IPS-15b (cell line): Measurements from ENCODE around the gene AIFM2.
"Not testable (repeated sequence)": the region's sequence is repeated elsewhere in the genome, so short reads cannot be mapped to it uniquely, and the experiment has no call there.

Source experiments
- H3K27me3 ChIP-seq: one replicate; pipeline ENCODE4 v1.6.1; 2013; ENCODE audit warnings: low read length; ENCODE audit not compliant: control insufficient read depth, insufficient read depth
- H3K36me3 ChIP-seq: one replicate; pipeline ENCODE4 v1.6.1; 2013; ENCODE audit warnings: low read length; ENCODE audit not compliant: control insufficient read depth, insufficient read depth
- H3K4me1 ChIP-seq: one replicate; pipeline ENCODE4 v1.6.1; 2013; ENCODE audit warnings: mild to moderate bottlenecking, low read length; ENCODE audit not compliant: control insufficient read depth, insufficient read depth
- H3K4me3 ChIP-seq: one replicate; pipeline ENCODE4 v1.5.1; 2013; ENCODE audit warnings: low read depth, low read length
- H3K9ac ChIP-seq: one replicate; pipeline ENCODE4 v1.6.1; 2013; ENCODE audit warnings: low read depth, mild to moderate bottlenecking, low read length
- H3K9me3 ChIP-seq: one replicate; pipeline ENCODE4 v1.6.1; 2013; ENCODE audit warnings: mild to moderate bottlenecking, low read length; ENCODE audit not compliant: control insufficient read depth, insufficient read depth

Gene AIFM2

DNA sequence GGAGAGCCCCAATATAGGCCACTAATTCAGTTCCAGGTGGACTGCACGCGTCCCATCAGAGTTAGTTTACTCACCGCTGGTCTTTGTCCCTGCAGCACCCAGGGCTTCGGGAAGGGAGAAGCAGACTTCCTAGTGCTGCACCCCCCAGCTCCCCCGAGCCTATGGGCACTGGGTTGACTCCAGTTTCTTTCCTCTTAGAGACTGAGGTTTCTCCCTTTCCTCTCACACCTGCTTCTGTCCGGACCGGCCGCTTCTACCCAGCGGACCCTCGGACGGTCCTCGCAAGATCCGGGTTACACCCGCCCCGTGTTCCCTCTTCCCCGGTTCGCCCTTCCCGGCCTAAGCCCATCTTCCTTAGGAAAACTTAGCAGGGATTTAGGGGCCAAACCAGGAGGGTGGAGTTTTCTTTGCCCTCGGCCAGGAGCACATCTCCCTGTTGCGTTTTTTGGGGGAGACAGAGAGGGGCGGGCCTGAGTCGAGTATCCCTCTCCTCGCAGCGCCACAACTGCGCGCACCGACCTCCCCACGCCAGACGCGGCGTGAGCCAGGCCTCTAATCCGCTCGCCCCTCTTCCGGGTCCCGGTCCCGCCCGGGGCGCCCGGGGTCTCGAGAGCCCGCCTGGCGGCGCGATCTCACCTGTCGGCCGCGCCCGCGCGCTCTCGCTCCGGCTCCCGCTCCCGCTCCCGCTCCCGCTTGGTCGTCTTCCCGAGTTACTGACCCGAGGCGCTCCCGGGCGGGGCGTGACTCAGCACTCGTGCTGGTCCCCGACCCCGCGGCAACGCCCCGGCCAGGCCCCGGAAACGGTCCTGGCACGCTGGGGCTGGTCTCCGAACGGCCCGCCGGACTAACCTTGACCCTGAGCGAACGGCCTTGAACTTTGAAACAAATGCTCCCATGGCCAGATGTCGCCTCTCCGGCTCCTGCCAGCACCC is at the start of gene AIFM2:
Gene AIFM2, minus strand, starts transcription at position 728 of the 932 bp plus-strand sequence. CDS start 8,741 bp downstream, outside the sequence.
- H3K9me3 ChIP-seq, result no peaks in the 10 kb centered on the region
- H3K4me1 ChIP-seq, result peaks cover 7% of the 10 kb centered on the region
- peak within 1 kb of the TSS; percentile 77 for H3K9ac ChIP-seq
- peak within 1 kb of the TSS; percentile 66 for H3K4me3 ChIP-seq
- H3K36me3 ChIP-seq, result no peaks in the 10 kb centered on the region
- H3K27me3 ChIP-seq, result peaks cover 15% of the 10 kb centered on the region

DNA sequence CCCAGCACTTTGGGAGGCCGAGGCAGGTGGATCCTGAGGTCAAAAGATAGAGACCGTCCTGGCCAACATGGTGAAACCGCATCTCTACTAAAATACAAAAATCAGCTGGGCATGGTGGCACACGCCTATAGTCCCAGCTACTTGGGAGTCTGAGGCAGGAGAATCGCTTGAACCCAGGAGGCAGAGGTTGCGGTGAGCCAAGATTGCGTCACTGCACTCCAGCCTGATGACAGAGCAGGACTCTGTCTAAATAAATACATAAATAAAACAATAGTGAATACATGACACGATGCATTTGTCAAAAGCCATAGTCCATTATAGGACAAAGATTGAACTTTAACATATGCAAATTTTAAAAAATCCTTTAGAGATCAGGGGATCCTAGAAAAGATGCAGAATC is 46.6 kb upstream of the AIFM2 start:
- H3K9ac ChIP-seq, H3K36me3 ChIP-seq, H3K4me1 ChIP-seq, H3K9me3 ChIP-seq, H3K4me3 ChIP-seq, H3K27me3 ChIP-seq: not testable (repeated sequence)

DNA sequence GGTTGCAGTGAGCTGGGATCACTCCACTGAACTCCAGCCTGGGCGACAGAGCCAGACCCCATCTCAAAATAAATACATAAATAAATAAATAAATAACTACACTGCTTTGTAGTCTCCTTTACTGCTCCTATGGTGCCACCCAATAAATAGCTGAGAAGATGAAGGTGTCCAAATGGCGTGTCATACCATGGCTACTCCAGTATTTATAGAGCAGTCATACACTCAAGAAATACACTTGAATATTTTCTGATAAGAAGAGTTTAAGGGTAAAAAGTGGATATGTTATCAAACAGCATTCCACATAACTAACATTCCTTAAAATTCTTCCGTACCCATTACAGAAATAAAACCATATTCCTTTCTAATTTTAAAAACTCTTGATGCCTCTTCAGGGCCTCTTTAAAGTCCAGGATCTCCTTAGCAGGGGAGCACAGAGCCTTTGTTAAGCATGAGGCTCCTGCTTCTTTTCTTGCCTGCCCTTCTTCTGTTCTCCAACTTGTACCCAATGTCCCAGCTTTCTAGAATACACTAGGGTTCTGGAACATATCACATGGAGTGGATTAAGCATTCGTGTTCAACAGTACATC is 45.6 kb upstream of the AIFM2 start:
- Histone ChIP-seq H3K4me3 (no peak overlapping the region), H3K4me1 (no peaks in the 10 kb centered on the region), H3K36me3 (no peaks in the 10 kb centered on the region), H3K9me3 (no peaks in the 10 kb centered on the region), H3K27me3 (no peaks in the 10 kb centered on the region), H3K9ac (no peak overlapping the region)

DNA sequence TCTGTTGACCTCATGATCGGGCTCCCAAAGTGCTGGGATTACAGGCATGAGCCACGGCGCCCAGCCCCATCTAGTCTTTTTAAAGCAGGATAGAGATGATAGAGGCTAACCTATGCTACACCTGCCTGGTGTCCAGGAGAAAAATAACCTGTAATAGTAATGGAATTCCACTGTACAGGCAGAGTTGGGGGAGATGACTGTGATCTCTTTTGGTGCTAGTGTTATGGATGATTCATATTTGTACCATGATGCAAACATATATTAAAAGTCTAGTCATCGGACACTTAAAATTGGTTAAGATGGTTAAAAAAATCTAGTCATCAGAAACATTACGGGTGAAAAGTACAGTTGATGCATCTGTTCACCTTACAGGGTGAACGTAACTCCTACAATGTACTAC is 43.8 kb upstream of the AIFM2 start:
- Histone ChIP-seq H3K4me1 (no peaks in the 10 kb centered on the region), H3K9me3 (no peaks in the 10 kb centered on the region), H3K9ac (no peak overlapping the region), H3K27me3 (no peaks in the 10 kb centered on the region), H3K36me3 (no peaks in the 10 kb centered on the region), H3K4me3 (no peak overlapping the region)

DNA sequence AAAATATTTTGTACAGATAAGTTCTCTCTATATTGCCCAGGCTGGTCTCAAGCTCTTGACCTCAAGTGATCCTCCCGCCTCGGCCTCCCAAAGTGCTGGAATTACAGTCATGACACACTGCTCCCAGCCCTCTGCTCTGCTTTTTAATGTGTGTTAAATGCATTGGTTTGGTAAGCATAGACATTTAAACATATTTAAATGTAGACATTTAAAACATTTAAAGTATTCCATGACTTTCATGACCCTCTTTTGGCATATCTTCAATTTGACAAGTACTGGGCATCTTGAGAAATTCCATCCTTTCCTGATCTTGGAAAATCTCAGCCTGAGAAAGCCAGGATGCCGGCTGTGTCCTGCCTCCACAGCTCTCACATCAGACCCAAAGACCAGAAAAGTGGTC is 42.9 kb upstream of the AIFM2 start:
- H3K4me3 ChIP-seq, result no peak overlapping the region
- H3K4me1 ChIP-seq, result no peaks in the 10 kb centered on the region
- H3K36me3 ChIP-seq, result no peaks in the 10 kb centered on the region
- no peaks in the 10 kb centered on the region for H3K27me3 ChIP-seq
- no peak overlapping the region for H3K9ac ChIP-seq
- no peaks in the 10 kb centered on the region for H3K9me3 ChIP-seq

DNA sequence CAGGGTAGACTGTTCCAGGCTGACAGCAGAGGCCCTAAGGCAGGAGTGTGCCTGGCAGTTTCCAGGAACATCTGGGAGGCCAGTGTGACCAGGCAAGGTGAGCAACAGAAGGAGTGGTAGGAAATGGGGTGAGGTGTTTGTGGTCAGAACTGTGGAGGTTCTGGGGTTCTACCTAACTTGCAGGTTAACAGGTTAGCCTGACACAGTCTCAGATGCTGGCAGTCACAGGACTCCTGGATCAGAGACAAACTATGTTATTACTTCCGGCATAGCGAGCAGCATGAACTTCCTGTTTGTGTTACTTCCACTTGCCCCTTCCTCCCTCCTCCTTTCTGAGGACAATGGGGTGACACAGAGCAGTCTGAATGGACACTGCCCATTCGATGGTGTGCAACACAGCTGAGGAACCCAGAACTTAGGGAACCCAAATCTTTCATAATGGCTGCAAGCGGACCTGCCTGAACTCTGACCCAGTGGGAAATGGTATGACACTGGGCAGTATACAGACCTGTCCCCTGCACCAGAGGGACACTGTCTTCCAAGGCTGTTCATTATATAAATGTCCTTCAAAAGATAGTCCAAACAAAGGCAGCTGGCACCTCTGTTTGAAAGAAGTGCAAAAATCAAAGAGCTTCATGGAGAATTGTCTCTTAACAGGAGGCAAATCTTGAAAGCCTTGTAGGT is 41.6 kb upstream of the AIFM2 start:
- Histone ChIP-seq H3K27me3 (no peaks in the 10 kb centered on the region), H3K9ac (no peak overlapping the region), H3K36me3 (no peaks in the 10 kb centered on the region), H3K9me3 (no peaks in the 10 kb centered on the region), H3K4me1 (peaks cover under 1% of the 10 kb centered on the region), H3K4me3 (no peak overlapping the region)

DNA sequence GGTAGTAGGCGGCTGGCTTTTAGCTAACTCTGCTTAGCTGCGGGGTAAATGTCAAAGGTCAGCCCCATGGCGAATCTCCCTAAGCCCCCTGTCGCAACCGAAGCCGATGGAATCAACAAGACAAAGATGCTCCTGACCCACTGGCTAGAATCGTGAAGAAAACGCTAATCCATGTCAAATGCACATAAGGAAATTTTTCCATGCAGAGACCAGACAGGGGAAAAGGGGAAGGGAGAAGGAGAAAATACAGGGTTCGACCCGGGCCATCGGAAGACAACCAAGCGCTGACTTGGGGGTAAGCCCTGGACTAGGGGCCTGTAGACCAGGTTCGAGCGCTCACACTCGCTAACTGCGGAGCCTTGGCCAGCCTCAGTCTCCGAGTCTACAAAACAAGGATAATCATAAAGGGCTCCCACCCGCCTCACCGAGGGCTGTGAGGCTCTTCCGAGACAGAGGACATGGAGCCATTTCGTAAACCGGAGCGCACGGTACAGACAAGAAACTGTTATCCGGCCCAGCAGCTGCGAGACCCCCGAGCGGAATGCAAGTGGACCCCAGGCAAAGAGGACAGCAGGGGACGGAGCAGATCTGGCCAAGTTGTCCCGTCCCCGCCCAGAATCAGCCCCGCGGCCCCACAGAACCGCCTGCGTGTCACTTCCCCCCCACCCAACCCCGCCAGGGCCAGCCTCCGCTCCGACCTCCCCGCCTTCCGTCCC is 37.2 kb upstream of the AIFM2 start:
- Histone ChIP-seq H3K36me3 (no peaks in the 10 kb centered on the region), H3K27me3 (no peaks in the 10 kb centered on the region), H3K9me3 (no peaks in the 10 kb centered on the region), H3K4me1 (peaks cover 4% of the 10 kb centered on the region), H3K4me3 (peak overlapping the region; percentile 96), H3K9ac (peak overlapping the region; percentile 90)

DNA sequence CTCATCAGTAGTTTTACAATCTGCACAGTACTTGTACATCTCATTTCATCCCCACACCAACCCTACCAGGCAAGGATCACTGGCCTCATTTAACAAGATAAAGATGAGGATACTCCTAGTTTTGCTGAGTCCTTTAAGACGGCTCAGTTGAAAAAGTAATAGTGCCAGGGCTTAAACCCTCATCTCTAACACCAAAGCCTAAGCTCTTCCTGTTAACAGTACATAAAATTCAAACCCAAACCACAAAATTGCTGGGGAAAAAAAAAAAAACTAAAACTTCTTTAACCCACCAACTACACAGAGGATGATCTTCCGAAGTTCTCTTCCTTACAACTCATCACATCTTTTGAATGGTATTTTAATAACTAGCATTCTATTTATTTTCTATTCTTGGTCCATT is 36.4 kb upstream of the AIFM2 start:
- Histone ChIP-seq H3K9ac (peak overlapping the region; percentile 90), H3K4me3 (peak overlapping the region; percentile 96), H3K36me3 (no peaks in the 10 kb centered on the region), H3K4me1 (peaks cover 4% of the 10 kb centered on the region), H3K9me3 (no peaks in the 10 kb centered on the region), H3K27me3 (no peaks in the 10 kb centered on the region)

DNA sequence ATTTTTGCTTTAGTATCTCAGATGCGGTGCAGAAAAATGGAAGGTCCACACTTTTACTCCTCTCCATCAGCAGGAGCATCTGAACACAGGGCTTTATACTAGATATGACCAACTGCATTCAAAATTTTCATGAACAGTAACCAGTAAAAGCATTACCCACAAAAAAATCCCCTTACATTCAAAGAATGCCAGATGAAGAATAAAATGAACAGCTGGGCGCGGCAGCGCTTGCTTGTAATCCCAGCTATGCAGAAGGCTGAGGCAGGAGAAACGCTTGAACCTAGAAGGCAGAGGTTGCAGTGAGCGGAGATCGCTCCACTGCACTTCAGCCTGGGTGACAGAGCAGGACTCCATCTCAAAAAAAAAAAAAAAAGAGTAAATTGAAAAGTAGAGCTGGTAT is 34.6 kb upstream of the AIFM2 start:
- no peaks in the 10 kb centered on the region for H3K36me3 ChIP-seq
- no peaks in the 10 kb centered on the region for H3K9me3 ChIP-seq
- peaks cover 8% of the 10 kb centered on the region for H3K4me1 ChIP-seq
- no peak overlapping the region for H3K9ac ChIP-seq
- no peaks in the 10 kb centered on the region for H3K27me3 ChIP-seq
- H3K4me3 ChIP-seq, result no peak overlapping the region

DNA sequence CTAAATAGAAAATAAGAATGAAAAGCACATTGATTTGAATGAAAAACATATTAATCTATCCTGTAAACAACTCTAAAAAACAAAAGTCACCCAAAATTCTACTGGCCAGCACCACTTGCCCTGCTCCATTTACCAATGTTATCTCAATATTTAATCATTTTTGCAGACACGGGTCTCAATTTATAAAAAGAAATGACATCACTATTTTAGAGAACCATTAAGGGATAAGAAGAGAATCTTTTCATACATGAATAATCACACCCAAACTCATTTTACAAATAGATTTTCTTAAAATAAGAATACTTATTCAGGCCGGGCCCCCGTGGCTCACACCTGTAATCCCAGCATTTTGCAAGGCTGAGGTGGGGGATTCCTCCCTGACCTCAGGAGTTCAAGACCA is 33.8 kb upstream of the AIFM2 start:
- H3K27me3 ChIP-seq, result no peaks in the 10 kb centered on the region
- H3K36me3 ChIP-seq, result no peaks in the 10 kb centered on the region
- no peak overlapping the region for H3K4me3 ChIP-seq
- H3K4me1 ChIP-seq, result peaks cover 13% of the 10 kb centered on the region
- H3K9me3 ChIP-seq, result no peaks in the 10 kb centered on the region
- no peak overlapping the region for H3K9ac ChIP-seq

DNA sequence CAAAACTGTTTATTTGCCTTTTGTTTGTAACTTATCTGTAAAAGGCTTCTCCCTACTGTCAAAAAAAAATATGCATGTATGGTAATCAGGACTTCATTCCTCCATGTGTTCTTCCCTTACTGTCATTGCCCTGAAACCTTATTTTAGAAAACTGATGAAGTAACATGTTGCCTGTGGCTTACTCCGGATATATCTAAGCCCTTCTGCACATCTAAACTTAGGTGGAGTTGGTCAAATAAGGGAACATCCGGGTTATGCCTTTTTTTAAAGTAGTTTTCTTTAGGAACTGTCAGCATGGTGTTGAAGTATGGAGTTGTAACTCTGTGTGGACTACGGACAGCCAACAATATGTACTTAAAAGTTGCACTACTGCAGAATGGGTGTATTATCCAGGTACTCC is 31.5 kb upstream of the AIFM2 start:
- H3K4me3 ChIP-seq, result no peak overlapping the region
- peaks cover 12% of the 10 kb centered on the region for H3K4me1 ChIP-seq
- H3K9ac ChIP-seq, result no peak overlapping the region
- no peaks in the 10 kb centered on the region for H3K36me3 ChIP-seq
- no peaks in the 10 kb centered on the region for H3K9me3 ChIP-seq
- no peaks in the 10 kb centered on the region for H3K27me3 ChIP-seq
